NCI-H128 (cell line): ENCODE data around the gene PIGB.
"Not testable (repeated sequence)": the region's sequence is repeated elsewhere in the genome, so short reads cannot be mapped to it uniquely, and the experiment has no call there.

Experiments used
- DNase-seq: peaks from one replicate; lab custom pipeline; 2025; ENCODE audit not compliant: unreplicated experiment; lab: John Stamatoyannopoulos, UW

The PIGB gene

GRCh38 chr15:55318588-55319494 is at the start of gene PIGB, which contains the start of gene PIGBOS1:
Gene PIGB, plus strand, starts transcription at chr15:55319222. Its CDS starts 29 bp downstream, at chr15:55319251.
Gene PIGBOS1, minus strand, starts transcription at chr15:55319123. Its CDS starts 1,331 bp downstream, at chr15:55317792.
- DNase-seq: peak; percentile 36

- DNase-seq: no peak
Measured at GRCh38 chr15:55270291-55270690, 48.7 kb upstream of the PIGB start.

GRCh38 chr15:55276324-55276723 is 42.7 kb upstream of the PIGB start:
- DNase-seq: no peak

DNA sequence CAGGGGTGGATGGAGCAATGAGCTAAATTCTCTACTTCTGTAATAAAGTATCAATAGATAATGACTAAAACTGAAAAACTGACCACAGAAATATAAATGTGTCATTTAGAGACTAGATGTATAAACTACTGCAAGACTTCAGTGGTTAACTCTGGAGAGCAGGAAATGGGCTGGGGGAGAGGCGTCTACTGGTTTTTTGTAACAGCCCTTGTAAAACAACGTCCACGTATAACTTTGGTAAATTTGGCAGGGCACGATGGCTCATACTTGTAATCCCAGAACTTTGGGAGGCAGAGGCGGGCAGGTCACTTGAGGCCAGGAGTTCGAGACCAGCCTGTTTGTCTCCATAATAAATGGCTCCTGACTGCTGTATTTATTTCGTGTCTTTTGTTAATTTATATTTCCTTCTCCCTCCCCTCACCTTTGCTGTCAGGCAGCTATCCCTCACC is 41.9 kb upstream of the PIGB start:
- no peak for DNase-seq

DNA sequence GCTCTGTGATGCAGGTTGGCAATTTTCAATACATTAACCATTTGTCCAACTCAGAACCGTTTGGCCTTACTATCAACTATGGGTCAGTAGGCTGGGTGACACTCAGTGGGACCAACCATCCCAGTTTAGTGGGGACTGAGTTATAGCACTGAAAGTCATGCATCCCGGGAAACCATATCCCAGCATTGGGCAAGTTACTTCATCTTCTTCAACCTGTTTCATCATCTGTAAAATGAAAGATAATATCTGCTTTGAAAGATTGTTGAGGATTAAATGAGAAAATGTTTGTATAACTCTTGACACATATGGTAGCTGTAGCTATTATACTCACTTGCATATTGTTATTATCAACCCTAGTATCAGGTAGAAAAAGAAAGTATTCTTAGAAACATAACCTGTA is 41.3 kb upstream of the PIGB start:
- DNase-seq: no peak

DNA sequence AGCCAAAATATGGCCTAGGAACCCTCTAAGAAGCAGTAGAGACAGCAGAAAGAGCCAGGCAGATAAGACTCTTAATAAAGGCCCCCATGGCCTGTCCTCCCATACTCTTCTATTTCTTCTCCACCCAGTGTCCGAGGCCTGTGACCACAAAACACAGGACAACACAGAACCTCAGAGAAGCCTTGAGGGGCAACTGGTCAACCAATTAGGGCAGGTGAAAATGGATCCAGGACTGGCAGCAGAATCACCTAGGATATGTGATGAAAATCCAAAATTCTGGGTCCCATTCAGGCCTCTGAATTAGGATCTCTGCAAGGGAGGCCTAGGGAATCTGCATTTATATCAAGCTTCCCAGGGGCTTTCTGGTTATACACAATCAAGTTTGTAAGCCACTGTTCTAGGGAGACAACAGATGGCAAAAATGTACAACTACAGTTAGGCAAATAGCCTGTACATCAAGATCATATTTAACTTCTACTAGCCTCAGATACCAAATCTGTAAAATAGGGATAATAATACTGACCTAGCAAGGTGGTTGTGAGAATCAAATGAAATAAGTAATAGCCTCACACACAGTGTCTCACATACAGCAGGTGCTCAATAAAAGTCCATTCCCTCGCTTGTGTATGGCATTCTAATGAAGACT is 39.8 kb upstream of the PIGB start:
- DNase-seq: no peak

DNA sequence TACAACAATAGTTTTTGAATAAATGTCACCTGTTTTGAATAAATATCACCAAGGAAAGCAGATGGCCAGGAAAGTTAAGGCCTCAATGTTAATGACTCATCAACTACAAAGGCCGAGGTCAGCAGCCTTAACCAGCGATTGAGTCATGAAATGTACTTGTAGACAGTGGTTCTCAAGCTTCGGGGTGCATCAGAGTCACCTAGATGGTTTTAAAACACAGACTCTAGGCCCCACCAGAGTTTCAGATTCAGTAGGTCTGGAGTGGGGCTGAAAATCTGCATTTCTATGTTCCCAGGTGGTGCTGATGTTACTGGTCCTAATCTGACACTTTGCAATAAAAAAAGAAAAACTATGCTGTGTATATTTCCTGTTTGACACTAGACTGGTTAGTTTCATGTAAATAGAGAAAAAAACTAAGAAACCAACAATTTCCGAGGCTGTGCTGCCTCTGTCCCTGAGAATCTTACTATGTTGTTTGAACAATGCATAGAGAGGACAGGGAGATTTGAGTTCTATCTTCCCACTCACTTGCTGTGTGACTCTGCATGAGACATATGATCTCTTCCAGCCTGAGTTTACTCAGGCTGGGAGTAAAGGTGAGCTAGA is 39.2 kb upstream of the PIGB start:
- DNase-seq: no peak

DNA sequence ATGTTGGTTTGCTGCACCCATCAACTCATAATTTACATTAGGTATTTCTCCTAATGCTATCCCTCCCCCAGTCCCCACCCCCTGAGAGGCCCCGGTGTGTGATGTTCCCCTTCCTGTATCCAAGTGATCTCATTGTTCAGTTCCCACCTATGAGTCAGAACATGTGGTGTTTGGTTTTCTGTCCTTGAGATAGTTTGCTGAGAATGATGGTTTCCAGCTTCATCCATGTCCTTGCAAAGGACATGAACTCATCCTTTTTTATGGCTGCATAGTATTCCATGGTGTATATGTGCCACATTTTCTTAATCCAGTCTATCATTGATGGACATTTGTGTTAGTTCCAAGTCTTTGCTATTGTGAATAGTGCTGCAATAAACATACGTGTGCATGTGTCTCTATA is 38.4 kb upstream of the PIGB start:
- not testable (repeated sequence) for DNase-seq

DNA sequence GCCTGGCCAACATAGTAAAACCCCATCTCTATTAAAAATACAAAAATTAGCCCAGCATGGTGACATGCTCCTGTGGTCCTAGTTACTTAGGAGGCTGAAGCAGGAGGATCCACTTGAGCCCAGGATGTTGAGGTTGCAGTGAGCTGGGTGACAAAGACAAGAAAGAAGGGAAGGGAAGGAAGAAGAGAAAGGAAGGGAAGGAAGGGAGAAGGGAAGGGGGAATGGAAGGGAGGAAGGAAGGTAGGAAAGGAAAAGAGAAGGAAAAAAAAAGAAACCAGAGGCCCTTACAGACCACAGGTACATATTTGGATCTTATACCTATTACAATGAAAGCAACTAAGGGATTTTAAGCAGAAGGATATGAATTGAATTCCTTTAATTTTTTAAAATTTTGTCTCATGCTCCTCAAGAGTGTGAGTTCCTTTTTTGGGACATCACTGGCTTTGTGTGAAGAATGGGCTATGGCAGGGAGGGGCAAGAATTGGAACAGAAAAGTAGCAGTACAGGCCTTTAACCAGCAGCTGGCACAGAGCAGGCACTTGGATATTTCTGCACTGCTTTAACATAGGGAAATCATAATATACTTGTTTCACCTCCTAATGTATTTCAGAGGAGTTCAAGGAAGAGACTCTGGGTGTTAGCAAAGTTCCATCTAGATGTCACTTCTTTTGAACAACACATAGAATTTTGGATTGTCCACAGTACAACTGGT is 37.3 kb upstream of the PIGB start:
- no peak for DNase-seq

GRCh38 chr15:55282284-55282833 is 36.7 kb upstream of the PIGB start:
- DNase-seq: no peak

DNA sequence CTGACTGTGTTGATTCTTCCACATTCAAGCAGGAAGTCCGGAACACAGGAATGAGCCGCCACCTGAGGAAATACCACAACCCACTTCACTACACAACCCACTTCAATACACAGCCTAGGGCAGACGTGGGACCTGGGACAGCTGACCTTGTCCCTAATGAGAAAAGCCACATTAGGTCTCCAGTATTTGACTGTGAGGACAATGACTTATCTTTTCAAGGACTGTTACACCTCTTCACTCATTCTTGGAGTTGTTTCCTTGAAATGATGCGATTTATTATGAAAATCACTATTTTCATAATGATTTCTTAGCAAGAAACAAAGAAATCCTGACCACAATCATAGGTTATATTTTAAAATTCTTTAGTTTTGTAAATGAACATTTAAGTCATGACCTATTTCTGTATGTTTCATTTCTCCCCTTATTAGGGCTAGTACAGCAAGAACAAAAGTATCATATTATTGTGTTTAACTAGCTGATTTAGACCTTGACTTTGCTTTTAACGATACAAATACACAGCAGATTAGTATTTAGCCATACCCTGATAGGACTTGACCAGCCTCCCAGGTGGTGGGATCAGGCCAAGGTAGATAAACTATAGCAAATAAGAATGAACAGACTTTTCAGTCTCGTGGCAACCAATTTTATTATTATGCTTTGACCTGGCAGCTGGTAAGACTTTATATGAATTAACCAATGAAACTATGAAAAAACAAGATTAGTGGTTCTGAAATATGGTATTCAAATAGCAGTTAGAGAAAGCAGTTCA is 35.5 kb upstream of the PIGB start:
- DNase-seq: no peak

DNA sequence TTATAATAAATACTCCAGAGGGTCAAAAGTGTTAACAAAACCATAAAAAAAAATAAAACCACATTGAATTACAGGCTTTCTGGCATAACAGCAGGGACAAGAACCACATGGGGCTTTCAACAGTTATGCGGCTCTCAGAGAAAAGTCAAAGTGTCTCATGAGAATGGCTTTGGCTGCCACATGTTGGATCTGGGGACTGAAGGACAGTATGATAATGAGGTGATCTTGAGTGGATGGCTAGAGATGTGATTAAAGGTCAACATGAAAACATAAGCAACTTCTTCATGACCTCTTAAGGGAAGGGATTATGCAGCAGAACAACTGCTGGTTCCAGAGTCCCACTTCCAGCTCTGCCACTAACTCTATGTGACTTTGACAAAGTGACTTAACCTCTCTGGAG is 34.6 kb upstream of the PIGB start:
- DNase-seq: no peak

DNA sequence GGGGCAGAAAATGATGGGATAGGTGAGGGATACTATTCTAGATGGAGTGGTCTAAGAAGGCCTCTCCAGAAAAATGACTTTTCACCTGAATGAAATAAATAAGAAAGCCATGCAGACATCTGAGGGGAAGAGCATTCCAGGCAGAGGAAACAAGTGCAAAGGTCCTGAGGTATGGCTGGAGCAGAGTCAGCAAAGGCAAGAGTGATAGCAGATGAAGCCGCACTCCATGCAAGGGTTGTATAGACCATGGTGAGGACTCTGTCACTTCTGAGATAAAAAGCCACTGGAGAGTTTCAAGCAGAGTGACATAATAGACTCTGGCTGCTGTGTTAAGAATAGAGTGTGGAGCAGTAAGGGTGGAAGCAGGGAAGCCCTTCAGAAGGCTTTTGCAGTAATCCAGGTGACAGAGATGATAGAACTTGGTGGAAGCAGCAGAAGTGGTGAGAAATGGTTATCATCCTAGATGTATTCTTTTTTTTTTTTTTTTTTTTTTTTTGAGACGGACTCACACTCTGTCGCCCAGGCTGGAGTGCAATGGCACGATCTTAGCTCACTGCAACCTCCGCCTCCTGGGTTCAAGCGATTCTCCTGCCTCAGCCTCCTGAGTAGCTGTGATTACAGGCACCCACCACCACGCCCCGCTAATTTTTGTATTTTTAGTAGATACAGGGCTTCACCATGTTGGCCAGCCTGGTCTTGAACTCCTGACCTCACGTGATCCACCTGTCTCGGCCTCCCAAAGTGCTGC is 32.4 kb upstream of the PIGB start:
- DNase-seq: not testable (repeated sequence)

- DNase-seq: no peak
Measured at GRCh38 chr15:55288006-55288717, 30.9 kb upstream of the PIGB start.

GRCh38 chr15:55289011-55289745 is 29.8 kb upstream of the PIGB start:
- DNase-seq: no peak

DNA sequence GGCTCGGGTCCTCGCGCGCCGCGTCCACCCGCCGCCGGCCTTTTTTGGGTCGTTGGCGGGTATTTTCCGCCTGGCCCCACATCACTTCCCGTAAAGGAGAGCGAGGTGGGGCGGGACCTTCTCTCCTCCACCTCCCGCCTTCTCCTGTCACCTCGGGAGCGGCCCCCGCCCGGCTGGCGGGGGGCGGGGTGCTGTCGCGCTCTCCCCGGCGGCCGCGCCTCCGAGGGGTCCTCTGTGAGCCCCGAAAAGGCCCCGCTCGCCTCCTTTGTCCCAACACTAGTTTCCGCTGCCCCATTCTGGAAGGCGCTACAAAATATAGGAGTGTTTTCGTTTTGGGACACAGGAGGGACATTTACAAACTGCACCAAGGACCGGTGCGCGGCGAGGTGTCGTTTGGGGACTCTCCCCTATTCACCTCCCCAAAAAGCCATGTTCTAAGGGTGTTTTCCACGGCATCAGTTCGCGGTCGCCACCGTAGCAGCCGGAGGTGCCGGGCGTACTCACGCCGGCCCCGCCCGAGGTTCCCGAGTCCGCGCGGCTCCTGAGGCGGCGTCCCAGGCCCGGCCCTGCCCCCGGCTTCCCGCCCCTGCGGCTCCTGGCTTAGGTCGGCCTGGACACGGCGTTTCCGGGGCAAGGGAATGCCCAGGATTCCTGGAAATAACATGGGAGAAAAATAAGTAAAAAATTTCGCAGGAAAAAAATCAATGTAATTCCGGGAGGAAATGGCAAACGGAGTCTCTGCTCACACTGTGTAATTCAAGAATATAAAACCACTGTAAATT is 29.1 kb upstream of the PIGB start, which contains the start of gene RAB27A:
Gene RAB27A (minus strand): TSS at position 68 of the 782 bp plus-strand sequence. CDS start 54,879 bp downstream, outside the sequence.
- DNase-seq: peak; percentile 52

- DNase-seq: peak; percentile 52
Measured at GRCh38 chr15:55290528-55291057, 28.4 kb upstream of the PIGB start.
